ENCODE measurements around the gene ZSWIM3.
"Not testable (repeated sequence)": the region's sequence is repeated elsewhere in the genome, so short reads cannot be mapped to it uniquely, and the experiment has no call there.

GRCh38 chr20:45901332-45901731 lies 43.9 kb downstream of the ZSWIM3 start:
- TF ChIP-seq, protein P1, sequence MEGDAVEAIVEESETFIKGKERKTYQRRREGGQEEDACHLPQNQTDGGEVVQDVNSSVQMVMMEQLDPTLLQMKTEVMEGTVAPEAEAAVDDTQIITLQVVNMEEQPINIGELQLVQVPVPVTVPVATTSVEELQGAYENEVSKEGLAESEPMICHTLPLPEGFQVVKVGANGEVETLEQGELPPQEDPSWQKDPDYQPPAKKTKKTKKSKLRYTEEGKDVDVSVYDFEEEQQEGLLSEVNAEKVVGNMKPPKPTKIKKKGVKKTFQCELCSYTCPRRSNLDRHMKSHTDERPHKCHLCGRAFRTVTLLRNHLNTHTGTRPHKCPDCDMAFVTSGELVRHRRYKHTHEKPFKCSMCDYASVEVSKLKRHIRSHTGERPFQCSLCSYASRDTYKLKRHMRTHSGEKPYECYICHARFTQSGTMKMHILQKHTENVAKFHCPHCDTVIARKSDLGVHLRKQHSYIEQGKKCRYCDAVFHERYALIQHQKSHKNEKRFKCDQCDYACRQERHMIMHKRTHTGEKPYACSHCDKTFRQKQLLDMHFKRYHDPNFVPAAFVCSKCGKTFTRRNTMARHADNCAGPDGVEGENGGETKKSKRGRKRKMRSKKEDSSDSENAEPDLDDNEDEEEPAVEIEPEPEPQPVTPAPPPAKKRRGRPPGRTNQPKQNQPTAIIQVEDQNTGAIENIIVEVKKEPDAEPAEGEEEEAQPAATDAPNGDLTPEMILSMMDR (IDR thresholded peaks at IDR 0.05; ENCODE audit: borderline replicate concordance, extremely low read depth, low read length, poor library complexity, severe bottlenecking), result not testable (repeated sequence)
- TF ChIP-seq EZH2 (IDR thresholded peaks at IDR 0.05; ENCODE audit: borderline replicate concordance, low read depth, low read length, severe bottlenecking), result not testable (repeated sequence)

Data from DND-41 (cell line).